ENCODE measurements around the gene OGDH.
A peak's percentile ranks its signal among the peaks of the same experiment; 100 is the strongest.

OGDH gene

DNA sequence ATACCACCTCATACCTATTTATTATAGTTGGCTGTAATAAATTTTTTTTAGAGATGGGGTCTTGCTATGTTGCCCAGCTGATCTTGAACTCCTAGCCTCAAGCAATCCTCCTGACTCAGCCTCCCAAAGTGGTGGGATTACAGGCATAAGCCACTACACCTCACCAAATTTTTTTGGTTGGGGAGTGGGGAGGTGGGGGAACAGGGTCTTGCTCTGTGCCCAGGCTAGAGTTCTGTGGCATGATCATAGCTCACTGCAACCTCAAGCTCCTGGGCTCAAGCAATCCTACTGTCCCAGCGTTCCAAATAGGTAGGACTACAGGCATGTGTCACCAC lies 3.9 kb upstream of the OGDH start:
- no peaks in the 10 kb centered on the region for H3K9me3 Mint-ChIP-seq
- H3K36me3 Mint-ChIP-seq, result no peaks in the 10 kb centered on the region
- H3K4me3 Mint-ChIP-seq, result no peak overlapping the region
- peaks cover 26% of the 10 kb centered on the region for H3K4me1 Mint-ChIP-seq
- no peak overlapping the region for H3K27ac Mint-ChIP-seq
- no peaks in the 10 kb centered on the region for H3K27me3 Mint-ChIP-seq
- ATAC-seq, result no peak

DNA sequence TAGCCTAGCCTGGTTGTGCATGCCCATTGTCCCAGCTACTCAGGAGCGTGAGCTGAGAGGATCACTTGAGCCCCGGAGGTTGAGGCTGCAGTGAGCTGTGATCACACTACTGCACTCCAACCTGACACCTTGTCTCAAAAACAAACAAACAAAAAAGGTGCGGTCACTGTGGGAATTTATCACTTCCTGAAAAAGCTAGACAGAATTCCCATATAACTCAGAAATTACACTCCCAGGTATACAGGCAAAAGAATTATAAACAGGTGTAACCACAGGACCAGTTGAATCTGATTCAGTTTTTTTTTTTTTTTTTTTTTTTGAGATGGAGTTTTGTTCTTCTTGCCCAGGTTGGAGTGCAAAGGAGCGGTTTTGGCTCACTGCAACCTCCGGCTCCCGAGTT lies 3.2 kb upstream of the OGDH start:
- no peaks in the 10 kb centered on the region for H3K36me3 Mint-ChIP-seq
- no peak overlapping the region for H3K4me3 Mint-ChIP-seq
- no peak for ATAC-seq
- H3K27me3 Mint-ChIP-seq, result no peaks in the 10 kb centered on the region
- peaks cover 33% of the 10 kb centered on the region for H3K4me1 Mint-ChIP-seq
- no peak overlapping the region for H3K27ac Mint-ChIP-seq
- no peaks in the 10 kb centered on the region for H3K9me3 Mint-ChIP-seq

DNA sequence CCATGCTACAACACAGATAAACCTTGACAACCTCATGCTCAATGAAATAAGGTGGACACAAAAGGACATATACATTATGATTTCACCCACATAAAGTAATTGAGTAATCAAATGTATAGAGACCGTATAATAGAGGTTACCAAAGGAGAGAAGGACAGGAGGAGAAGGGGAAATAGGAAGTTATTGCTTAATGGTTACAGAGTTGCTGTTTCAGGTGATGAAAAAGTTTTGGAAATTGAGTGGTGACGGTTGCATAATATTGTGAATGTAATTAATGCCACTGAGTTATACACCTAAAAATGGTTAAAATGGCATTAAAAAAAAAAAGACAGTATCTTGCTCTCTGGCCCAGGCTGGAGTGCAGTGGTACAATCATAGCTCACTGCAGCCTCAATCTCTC lies 1.5 kb upstream of the OGDH start:
- Mint-ChIP-seq H3K4me1 (peaks cover 44% of the 10 kb centered on the region), H3K4me3 (no peak overlapping the region), H3K36me3 (peaks cover 1% of the 10 kb centered on the region), H3K9me3 (no peaks in the 10 kb centered on the region), H3K27ac (no peak overlapping the region), H3K27me3 (no peaks in the 10 kb centered on the region)
- ATAC-seq, result no peak

DNA sequence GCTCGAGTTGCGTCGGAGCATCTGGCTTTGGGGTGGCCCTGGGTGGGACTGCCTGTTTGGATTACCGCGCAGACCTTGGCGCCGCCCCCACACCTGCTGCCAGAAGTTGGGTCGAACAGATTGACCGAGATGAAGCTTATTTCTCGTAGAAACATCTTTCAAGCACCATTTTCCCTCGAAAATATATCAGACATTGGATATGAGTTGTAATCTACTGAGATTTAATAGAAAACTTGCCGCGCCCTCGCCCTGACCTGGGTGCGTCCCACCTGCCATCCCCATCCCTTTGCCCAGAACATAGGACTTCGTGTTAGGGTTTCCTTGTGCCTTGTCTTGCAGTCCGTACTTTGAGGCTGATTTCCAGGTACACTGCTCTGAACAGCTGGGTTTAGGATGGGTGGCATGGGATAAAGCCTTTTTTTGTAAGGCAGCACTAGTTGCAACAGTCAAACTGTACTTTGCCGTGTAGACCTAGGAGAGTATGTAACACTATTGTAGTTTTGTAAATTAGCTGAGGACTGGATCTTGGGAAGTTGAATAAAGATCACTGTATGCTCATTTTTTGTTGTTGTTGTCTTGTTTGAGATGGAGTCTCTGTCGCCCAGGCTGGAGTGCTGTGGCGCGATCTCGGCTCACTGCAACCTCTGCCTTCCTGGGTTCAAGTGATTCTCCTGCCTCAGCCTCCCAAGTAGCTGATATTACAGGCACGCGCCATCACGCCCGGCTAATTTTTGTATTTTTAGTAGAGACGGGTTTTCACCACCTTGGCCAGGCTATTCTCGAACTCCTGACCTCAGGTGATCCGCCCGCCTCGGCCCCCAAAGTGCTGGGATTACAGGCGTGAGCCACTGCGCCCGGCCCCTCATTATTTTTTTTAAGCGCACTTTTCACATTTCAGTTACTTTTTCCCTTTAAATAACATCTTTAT lies 978 bp downstream of the OGDH start:
- no peak for ATAC-seq

DNA sequence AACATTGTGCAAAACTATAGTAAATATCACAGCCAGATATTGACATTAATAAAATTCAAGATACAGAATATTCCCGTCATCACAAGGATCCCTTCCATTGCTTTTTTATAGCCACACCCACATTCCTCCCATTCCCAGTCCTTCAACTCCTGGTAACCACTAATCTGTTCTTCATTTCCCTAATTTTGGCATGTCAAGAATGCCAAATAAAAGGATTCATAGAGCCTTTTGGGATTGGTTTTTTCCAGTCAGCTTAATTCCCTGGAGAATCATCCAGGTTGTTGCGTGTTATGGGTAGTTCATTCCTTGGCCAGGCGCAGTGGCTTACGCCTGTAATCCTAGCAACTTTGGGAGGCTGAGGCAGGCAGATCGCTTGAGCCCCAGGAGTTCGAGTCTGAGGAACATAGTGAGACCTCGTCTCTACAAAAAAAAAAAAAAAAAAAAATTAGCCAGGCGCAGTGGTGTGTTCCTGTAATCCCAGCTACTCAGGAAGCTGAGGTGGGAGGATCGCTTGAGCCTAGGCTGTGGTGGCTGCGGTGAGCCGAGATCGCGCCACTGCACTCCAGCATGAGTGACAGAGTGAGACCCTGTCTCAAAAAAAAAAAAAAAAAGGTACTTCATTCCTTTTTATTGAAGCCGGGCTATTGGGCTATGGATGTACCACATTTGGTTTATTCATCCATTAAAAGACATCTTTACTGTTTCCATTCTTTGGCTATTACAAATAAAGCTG lies 2.7 kb downstream of the OGDH start:
- no peaks in the 10 kb centered on the region for H3K9me3 Mint-ChIP-seq
- no peaks in the 10 kb centered on the region for H3K27me3 Mint-ChIP-seq
- ATAC-seq, result no peak
- peaks cover 7% of the 10 kb centered on the region for H3K36me3 Mint-ChIP-seq
- H3K4me1 Mint-ChIP-seq, result peaks cover 58% of the 10 kb centered on the region
- no peak overlapping the region for H3K27ac Mint-ChIP-seq
- H3K4me3 Mint-ChIP-seq, result no peak overlapping the region

More for the DNA sequence above, 978 bp downstream of the OGDH start:
- Mint-ChIP-seq H3K27ac (peak overlapping the region; percentile 90), H3K4me3 (peak overlapping the region; percentile 97), H3K36me3 (peaks cover 7% of the 10 kb centered on the region), H3K9me3 (no peaks in the 10 kb centered on the region), H3K4me1 (peaks cover 46% of the 10 kb centered on the region), H3K27me3 (no peaks in the 10 kb centered on the region)

DNA sequence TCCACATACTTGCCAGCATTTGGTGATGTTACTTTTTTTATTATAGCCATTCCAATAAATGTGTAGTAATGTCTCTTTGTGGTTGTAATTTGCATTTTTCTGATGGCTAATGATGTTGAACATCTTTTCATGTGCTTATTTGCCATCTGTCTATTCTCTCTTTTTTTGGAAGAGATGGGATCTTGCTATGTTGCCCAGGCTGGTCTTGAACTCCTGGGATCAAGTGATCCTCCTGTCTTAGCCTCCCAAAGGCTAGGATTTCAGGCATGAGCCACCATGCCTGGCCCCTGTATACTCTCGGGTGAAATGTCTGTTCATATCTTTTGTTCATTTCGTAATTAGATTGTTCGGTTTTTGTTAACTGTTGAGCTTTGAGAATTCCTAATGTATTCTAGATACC lies 3.4 kb downstream of the OGDH start:
- H3K9me3 Mint-ChIP-seq, result no peaks in the 10 kb centered on the region
- H3K4me1 Mint-ChIP-seq, result peaks cover 65% of the 10 kb centered on the region
- H3K4me3 Mint-ChIP-seq, result no peak overlapping the region
- no peak overlapping the region for H3K27ac Mint-ChIP-seq
- peaks cover 13% of the 10 kb centered on the region for H3K36me3 Mint-ChIP-seq
- ATAC-seq, result no peak
- H3K27me3 Mint-ChIP-seq, result no peaks in the 10 kb centered on the region

DNA sequence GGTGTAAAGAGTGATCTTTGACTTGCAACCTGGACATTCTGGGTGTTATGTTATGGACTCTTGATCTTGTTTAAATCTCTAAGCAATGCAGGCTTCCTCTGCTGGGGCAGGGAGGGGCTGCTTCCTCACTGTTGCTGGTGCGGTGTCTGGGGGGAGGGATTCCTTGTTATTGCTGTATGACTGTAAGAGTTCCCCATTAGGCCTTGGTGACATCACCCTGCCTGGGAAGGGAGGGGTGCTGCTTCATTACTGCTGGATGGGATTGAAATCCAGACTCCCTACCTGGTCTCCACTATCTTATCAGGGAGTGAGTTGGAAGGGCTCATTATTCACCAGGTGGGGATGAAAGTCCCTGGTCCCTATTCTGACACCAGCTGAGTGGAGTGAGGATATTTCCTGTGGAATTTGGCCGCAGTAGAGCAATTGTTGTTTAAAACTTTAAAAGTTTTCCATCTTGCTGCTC lies 8.8 kb downstream of the OGDH start:
- peaks cover 25% of the 10 kb centered on the region for H3K36me3 Mint-ChIP-seq
- peak; percentile 79 for ATAC-seq
- H3K27me3 Mint-ChIP-seq, result no peaks in the 10 kb centered on the region
- H3K4me1 Mint-ChIP-seq, result peaks cover 82% of the 10 kb centered on the region
- H3K4me3 Mint-ChIP-seq, result peak overlapping the region; percentile 39
- no peaks in the 10 kb centered on the region for H3K9me3 Mint-ChIP-seq
- peak overlapping the region; percentile 73 for H3K27ac Mint-ChIP-seq

DNA sequence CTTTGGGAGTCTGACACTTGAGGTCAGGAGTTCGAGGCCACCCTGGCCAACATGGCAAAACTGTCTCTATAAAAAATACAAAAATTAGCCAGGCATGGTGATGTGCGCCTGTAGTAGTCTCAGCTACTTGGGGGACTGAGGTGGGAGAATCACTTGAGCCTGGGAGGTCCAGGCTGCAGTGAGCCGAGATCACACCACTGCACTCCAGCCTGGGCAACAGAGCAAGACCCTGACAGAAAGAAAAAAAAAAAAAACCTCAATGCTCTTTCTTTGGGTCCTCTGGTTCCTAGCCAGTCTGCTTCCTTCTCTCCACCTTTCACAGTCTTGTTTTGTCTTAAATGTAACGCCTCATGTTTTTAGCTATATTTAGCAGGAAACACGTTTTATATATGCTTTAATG lies 9.4 kb downstream of the OGDH start:
- Mint-ChIP-seq H3K36me3 (peaks cover 22% of the 10 kb centered on the region), H3K9me3 (no peaks in the 10 kb centered on the region), H3K27ac (peak overlapping the region; percentile 73), H3K4me3 (no peak overlapping the region), H3K27me3 (no peaks in the 10 kb centered on the region), H3K4me1 (peaks cover 77% of the 10 kb centered on the region)
- ATAC-seq, result no peak

DNA sequence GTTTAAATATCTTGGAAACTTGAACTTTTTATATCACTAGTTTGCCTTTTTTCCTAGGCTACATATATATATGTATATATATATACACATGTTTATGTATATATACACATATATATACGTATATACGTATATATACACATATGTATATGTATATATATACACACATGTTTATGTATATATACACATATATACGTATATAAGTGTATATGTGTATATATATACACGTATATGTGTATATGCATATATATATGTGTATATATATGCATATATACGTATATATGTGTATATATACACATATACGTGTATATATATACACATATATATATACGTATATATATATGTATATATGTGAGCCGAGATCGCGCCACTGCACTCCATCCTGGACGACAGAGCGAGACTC lies 10.1 kb downstream of the OGDH start:
- no peaks in the 10 kb centered on the region for H3K27me3 Mint-ChIP-seq
- ATAC-seq, result no peak
- no peak overlapping the region for H3K27ac Mint-ChIP-seq
- H3K36me3 Mint-ChIP-seq, result peaks cover 28% of the 10 kb centered on the region
- H3K4me3 Mint-ChIP-seq, result no peak overlapping the region
- H3K4me1 Mint-ChIP-seq, result peaks cover 84% of the 10 kb centered on the region
- H3K9me3 Mint-ChIP-seq, result no peaks in the 10 kb centered on the region

DNA sequence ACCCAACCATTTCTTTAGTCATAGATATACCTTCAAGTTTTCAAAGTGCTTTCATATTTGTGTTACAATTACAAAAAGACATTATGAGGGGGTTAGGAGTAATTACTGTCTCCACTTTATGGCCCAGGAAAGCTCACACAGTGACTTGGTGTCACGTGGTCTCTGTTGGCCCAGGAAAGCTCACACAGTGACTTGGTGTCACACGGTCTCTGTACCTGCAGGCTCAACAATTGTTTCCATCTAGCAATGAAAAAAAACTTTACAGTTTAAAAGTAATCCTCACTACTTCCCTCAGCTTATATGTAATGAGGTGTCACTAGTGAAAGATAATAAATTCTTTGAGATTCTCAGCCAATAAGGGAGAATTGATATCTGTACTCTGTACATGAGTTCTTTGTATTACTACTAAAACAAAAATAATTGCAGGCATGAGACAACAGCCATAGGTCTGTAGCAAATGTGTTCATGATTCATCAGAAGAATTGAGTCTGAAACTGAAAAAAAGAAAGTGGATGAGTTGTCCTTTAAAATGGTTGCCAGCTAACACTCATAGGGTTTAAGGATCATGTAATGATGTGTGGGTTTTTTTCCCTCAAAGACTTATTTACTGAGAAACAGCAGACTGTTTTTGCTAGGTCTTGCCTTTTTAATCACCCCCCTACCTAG lies 10.9 kb downstream of the OGDH start:
- Mint-ChIP-seq H3K9me3 (no peaks in the 10 kb centered on the region), H3K4me1 (peaks cover 84% of the 10 kb centered on the region), H3K4me3 (peak overlapping the region; percentile 5), H3K27ac (peak overlapping the region; percentile 89), H3K27me3 (no peaks in the 10 kb centered on the region), H3K36me3 (peaks cover 29% of the 10 kb centered on the region)
- peak; percentile 47 for ATAC-seq

DNA sequence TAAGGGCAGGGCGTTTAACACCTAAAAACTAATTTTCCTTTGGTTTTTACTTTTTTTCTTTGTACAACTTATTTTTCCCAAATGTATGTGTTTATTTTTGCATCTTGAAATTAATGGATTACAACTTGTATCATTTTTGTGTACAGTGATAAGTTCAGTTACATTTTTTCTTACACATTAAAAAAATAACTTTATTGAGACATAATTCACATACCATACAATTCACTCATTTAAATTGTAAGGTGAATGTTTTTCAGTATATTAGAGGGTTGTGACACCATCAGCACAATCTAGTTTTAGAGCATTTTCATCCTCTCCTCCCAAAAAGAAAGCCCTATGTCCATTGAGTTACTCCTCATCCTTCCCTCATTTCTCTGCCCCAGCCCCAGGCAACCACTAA lies 11.6 kb downstream of the OGDH start:
- Mint-ChIP-seq H3K27me3 (no peaks in the 10 kb centered on the region), H3K4me1 (peaks cover 84% of the 10 kb centered on the region), H3K27ac (peak overlapping the region; percentile 89), H3K4me3 (peak overlapping the region; percentile 15), H3K9me3 (no peaks in the 10 kb centered on the region), H3K36me3 (peaks cover 29% of the 10 kb centered on the region)
- ATAC-seq, result no peak

DNA sequence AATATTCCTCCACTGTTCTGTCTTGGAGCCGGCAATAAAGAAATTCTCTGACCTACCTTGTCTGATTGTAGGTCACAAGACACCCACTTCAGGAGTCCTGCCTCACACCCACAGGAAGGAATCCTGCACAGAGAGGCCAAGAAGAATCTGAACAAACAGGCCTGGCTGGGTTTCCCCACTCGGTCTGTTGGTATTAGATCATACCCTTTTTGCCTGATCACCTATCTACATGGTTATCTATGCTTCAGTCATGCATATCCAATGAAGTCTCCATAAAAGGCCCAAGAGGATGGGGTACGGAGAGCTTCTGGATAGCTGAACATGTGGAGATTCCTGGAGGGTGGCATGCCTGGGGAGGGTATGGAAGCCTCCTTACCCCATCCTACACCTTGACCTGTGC lies 12.3 kb downstream of the OGDH start:
- Mint-ChIP-seq H3K27me3 (no peaks in the 10 kb centered on the region), H3K9me3 (no peaks in the 10 kb centered on the region), H3K36me3 (peaks cover 29% of the 10 kb centered on the region), H3K4me3 (peak overlapping the region; percentile 34), H3K27ac (peak overlapping the region; percentile 89), H3K4me1 (peaks cover 88% of the 10 kb centered on the region)
- ATAC-seq, result peak; percentile 72

DNA sequence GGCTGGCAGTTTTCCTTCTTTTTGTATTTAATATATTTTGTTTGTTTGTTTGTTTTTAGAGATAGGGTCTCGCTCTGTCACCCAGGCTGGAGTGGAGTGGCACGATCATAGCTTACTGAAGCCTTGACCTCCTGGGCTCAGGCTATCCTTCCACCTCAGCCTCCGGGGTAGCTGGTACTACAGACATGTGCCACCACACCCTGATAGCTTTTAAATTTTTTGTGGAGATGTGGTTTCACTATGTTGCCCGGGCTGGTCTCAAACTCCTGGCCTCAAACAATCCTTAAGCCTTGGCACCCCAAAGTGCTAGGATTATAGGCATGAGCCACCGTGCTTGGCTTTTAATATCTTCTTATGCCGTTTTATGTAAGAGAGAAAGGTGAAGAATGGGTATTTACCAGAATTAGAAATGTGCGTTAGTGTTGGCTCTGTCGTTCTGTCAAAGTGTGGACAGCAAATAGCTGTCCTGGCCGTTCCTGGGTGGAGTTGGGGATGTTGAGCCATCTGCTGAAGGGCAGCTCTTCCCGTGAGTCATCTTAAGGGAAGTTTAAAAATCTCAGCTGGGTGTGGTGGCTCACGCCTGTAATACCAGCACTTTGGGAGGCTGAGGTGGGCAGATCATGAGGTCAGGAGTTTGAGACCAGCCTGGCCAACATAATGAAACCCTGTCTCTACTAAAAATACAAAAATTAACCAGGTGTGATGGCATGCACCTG lies 14.8 kb downstream of the OGDH start:
- H3K4me1 Mint-ChIP-seq, result peaks cover 77% of the 10 kb centered on the region
- H3K27me3 Mint-ChIP-seq, result no peaks in the 10 kb centered on the region
- no peaks in the 10 kb centered on the region for H3K9me3 Mint-ChIP-seq
- no peak overlapping the region for H3K4me3 Mint-ChIP-seq
- peaks cover 25% of the 10 kb centered on the region for H3K36me3 Mint-ChIP-seq
- no peak for ATAC-seq
- peak overlapping the region; percentile 83 for H3K27ac Mint-ChIP-seq

DNA sequence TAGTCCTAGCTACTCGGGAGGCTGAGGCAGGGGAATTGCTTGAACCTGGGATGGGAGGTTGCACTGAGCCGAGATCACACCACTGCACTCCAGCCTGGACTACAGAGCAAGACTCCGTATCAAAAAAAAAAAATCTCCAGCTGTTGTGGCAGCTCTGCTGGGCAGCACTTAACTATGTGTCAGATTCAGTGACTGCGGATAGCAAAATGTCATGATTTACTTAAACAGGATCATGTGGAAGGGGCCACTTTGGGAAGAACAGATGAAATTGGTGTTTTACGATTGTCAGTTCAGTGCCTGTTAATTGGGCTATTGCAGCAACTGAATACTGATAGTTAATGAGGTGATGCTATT lies 15.3 kb downstream of the OGDH start:
- H3K36me3 Mint-ChIP-seq, result peaks cover 25% of the 10 kb centered on the region
- H3K27me3 Mint-ChIP-seq, result no peaks in the 10 kb centered on the region
- no peak for ATAC-seq
- no peak overlapping the region for H3K4me3 Mint-ChIP-seq
- H3K27ac Mint-ChIP-seq, result peak overlapping the region; percentile 83
- H3K4me1 Mint-ChIP-seq, result peaks cover 76% of the 10 kb centered on the region
- H3K9me3 Mint-ChIP-seq, result no peaks in the 10 kb centered on the region

Measured in stimulated activated memory B cell treated with anti-CD40 and anti-IgM and Interleukin-4, amounts not matched to agents 10 μg/mL and 1 μg/mL and 100 μg/mL, for 72 hours (primary cell).